Neural crest cell (in vitro differentiated cells): ENCODE results near the gene ZNF654. TPM values are rescaled to one million over a fixed set of nuclear protein-coding genes. Genes with fewer than 3 reads are reported as not detected.
A peak's percentile ranks its signal among the peaks of the same experiment; 100 is the strongest.

Experiments
- DNase-seq: peaks from one replicate; pipeline ENCODE4 v3.0.0; 2021; ENCODE audit warnings: low read depth, mixed read lengths, low spot score
- H3K27ac Mint-ChIP-seq: one replicate; pipeline ENCODE4 v1.8.0; 2021; ENCODE audit warnings: mild to moderate bottlenecking, mixed read lengths; ENCODE audit not compliant: unreplicated experiment
- H3K27me3 Mint-ChIP-seq: 2 replicates; pipeline ENCODE4 v1.8.0; 2021; ENCODE audit warnings: low read depth, mild to moderate bottlenecking, mixed read lengths
- H3K36me3 Mint-ChIP-seq: 2 replicates; pipeline ENCODE4 v1.8.0; 2021; ENCODE audit warnings: low read depth, mild to moderate bottlenecking, mixed read lengths
- H3K4me1 Mint-ChIP-seq: 2 replicates; pipeline ENCODE4 v1.8.0; 2021; ENCODE audit warnings: mixed read lengths
- H3K4me3 Mint-ChIP-seq: one replicate; pipeline ENCODE4 v1.8.0; 2021; ENCODE audit warnings: mild to moderate bottlenecking, mixed read lengths
- H3K9me3 Mint-ChIP-seq: 2 replicates; pipeline ENCODE4 v1.8.0; 2021; ENCODE audit warnings: mixed read lengths
- total RNA-seq: library from RNA; stranded (reverse); gene quantifications from 2 replicates; pipeline ENCODE4 v1.2.1, GENCODE V29; 2021
- TF ChIP-seq, protein P1 (sequence below): fragments of 200-600 bp; sonication (generic); conservative IDR thresholded peaks from 2 replicates; pipeline ENCODE4 v1.5.0; 2021; ENCODE audit warnings: antibody characterized with exemption, mild to moderate bottlenecking

The ZNF654 gene
- total RNA-seq, 1 donor from 2014 or later = 7.2 TPM

DNA sequence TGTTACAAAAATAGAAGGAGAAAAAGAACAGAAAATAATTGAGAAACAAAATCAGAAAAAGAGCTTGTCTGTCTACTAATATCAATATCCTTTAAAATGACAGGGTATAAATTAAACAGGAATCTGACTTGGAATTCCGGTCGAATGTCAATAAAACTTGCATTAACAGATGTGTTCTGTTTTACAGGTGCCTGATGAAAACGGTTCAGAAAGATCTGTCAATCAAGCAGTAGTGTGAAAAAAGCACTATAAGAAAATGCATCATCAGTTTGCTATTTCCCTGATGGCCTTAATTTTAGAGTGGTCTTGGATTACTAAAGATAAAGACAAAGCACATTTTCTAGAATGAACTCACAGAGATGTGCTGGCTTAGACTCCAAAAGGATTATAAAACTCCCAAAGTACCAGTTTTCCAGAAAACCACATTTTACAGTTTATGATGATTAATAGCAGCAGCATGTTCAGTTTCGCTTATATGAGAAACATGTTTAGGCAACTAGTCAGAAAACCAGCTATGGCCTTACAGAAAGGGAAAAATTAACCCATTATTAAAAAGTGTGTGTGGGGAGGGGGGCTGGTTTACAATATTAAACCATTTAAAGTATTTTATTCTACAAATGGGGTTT lies 82.5 kb downstream of the ZNF654 start:
- Mint-ChIP-seq H3K9me3 (no peaks in the 10 kb centered on the region), H3K27me3 (no peaks in the 10 kb centered on the region), H3K36me3 (peaks cover 11% of the 10 kb centered on the region), H3K4me3 (no peak overlapping the region), H3K27ac (no peak overlapping the region), H3K4me1 (peaks cover 8% of the 10 kb centered on the region)
- no peak for DNase-seq
- TF ChIP-seq, protein P1, sequence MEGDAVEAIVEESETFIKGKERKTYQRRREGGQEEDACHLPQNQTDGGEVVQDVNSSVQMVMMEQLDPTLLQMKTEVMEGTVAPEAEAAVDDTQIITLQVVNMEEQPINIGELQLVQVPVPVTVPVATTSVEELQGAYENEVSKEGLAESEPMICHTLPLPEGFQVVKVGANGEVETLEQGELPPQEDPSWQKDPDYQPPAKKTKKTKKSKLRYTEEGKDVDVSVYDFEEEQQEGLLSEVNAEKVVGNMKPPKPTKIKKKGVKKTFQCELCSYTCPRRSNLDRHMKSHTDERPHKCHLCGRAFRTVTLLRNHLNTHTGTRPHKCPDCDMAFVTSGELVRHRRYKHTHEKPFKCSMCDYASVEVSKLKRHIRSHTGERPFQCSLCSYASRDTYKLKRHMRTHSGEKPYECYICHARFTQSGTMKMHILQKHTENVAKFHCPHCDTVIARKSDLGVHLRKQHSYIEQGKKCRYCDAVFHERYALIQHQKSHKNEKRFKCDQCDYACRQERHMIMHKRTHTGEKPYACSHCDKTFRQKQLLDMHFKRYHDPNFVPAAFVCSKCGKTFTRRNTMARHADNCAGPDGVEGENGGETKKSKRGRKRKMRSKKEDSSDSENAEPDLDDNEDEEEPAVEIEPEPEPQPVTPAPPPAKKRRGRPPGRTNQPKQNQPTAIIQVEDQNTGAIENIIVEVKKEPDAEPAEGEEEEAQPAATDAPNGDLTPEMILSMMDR = no peak

DNA sequence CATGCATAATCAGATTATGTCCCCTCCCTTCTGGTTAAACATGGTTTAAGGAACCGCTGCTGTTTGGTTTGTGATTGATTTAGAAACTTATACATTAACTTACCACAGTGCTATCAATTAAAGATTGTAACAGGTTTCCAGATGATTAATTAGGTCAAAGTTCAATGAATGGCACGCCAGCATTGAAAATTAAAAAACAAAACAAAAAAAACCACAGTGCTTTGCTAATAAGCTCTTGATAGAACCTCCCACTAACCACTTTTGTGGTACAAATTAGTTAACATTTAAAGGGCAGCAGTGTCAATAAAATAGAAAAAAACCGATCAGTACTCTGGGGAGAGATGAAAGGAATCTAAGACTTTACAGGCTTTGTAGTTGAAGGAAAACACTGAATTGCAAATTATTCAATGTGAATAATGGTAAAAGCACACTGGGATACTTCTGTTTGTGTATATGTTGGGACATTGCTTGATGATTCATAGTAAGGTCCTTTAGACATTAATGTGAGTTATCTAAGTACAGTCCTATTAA lies 83.1 kb downstream of the ZNF654 start:
- H3K4me3 Mint-ChIP-seq = no peak overlapping the region
- H3K36me3 Mint-ChIP-seq = peaks cover 14% of the 10 kb centered on the region

DNA sequence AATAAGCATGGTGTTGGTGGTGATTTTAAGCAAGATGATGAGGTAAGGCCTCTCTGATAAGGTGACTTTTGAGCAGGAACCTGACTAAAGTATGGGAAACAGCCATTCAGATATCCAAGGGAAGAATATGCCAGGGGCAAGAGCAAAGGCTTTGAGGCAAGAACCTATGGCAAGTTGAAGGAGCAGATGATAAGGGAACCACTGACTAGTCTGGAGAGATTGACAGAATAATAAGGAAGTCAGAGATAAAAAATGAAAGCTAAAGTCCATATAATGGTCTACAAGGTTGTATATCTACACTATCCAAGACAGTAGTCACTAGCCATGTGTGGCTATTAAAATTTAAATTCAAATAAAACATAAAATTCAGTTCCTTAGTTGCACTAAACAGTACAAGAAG lies 88.2 kb downstream of the ZNF654 start:
- Mint-ChIP-seq H3K9me3 (no peaks in the 10 kb centered on the region), H3K27me3 (no peaks in the 10 kb centered on the region), H3K27ac (no peak overlapping the region), H3K4me3 (peak overlapping the region; percentile 77), H3K4me1 (peaks cover 45% of the 10 kb centered on the region), H3K36me3 (peaks cover 11% of the 10 kb centered on the region)
- TF ChIP-seq, protein P1 = no peak
- DNase-seq = no peak

More for the DNA sequence above, 83.1 kb downstream of the ZNF654 start:
- Mint-ChIP-seq H3K27ac (peak overlapping the region; percentile 3), H3K27me3 (no peaks in the 10 kb centered on the region), H3K4me1 (peaks cover 14% of the 10 kb centered on the region), H3K9me3 (no peaks in the 10 kb centered on the region)
- DNase-seq = no peak
- TF ChIP-seq, protein P1 = no peak

DNA sequence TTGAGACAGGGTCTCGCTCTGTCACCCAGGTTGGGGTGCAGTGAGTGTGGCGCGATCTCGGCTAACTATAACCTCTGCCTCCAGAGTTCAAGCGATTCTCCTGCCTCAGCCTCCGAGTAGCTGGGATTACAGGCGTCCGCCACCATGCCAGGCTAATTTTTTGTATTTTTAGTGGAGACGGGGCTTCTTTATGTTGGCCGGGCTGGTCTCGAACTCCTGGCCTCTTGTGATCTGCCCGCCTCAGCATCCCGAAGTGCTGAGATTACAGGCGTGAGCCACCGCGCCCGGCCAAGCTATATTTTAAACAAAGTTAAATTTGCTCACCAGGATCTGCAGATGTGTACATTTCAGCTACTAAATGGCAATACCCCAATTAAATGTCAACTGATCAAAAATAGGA lies 89.6 kb downstream of the ZNF654 start:
- Mint-ChIP-seq H3K36me3 (peaks cover 13% of the 10 kb centered on the region), H3K27me3 (no peaks in the 10 kb centered on the region), H3K4me1 (peaks cover 46% of the 10 kb centered on the region), H3K27ac (peak overlapping the region; percentile 98), H3K9me3 (no peaks in the 10 kb centered on the region), H3K4me3 (peak overlapping the region; percentile 100)
- TF ChIP-seq, protein P1 = no peak
- no peak for DNase-seq

DNA sequence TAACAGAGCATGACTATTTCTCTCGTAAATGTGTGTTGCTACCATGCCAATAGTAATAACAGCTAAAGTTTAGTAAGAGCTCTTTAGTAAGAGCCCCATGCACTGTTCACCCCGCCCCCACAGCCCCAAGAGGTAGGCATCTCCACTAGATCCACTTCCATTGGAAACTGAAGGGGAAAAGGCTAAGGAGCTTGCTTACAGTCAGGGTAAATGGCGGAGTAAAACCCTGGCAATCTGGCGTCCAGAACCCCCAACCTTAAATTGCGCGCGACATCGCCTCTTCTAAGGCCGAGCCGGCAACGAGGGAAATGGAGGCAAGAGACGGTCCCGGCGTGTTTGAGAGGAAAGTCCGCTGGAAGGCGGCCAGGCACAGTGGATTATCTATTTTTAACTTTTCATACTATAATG lies 90.0 kb downstream of the ZNF654 start:
- Mint-ChIP-seq H3K4me3 (peak overlapping the region; percentile 100), H3K27me3 (no peaks in the 10 kb centered on the region), H3K9me3 (no peaks in the 10 kb centered on the region), H3K36me3 (peaks cover 13% of the 10 kb centered on the region), H3K27ac (peak overlapping the region; percentile 98), H3K4me1 (peaks cover 46% of the 10 kb centered on the region)
- TF ChIP-seq, protein P1 = no peak
- DNase-seq = no peak
